ENCODE results near the gene CYTL1. TPM values are rescaled to one million over a fixed set of nuclear protein-coding genes. Genes with fewer than 3 reads are reported as not detected.

CYTL1 gene
- total RNA-seq, 1 donor from 2014 or later, result 154 TPM

DNA sequence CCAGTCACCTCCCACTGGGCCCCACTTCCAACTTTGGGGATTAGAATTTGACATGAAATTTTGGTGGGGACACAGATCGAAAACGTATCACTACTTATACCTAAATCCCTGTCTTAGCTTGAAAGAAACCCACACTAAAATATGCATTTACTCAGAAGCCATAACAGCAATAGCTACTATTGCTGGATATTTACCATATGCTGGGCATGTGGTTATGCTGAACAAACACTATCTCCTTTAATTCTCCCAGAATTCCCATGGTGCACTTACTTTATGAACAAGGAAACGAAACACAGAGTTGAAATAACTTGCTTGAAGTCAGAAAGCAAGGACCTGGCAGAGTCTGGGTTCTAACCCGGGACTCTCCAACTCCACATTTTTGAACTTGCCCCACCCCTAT is 39.3 kb downstream of the CYTL1 start:
- DNase-seq (ENCODE audit: extremely low read depth, low read depth, low spot score), result no peak

DNA sequence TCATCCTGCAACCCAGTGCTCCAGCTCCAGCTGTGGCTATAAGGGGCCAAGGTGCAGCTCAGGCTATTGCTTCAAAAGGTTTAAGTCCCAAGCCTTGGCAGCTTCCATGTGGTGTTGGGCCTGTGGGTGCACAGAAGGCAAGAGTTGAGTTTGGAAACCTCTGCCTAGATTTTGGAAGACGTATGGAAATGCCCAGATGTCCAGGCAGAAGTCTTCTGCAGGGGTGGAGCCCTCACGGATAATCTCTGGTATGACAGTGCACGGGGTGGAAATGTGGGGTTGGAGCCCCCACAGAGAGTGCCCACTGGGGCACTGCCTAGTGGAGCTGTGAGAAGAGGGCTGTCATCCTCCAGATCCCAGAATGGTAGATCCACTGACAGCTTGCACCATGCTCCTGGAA is 44.5 kb downstream of the CYTL1 start:
- no peak for DNase-seq (ENCODE audit: extremely low read depth, low read depth, low spot score)

DNA sequence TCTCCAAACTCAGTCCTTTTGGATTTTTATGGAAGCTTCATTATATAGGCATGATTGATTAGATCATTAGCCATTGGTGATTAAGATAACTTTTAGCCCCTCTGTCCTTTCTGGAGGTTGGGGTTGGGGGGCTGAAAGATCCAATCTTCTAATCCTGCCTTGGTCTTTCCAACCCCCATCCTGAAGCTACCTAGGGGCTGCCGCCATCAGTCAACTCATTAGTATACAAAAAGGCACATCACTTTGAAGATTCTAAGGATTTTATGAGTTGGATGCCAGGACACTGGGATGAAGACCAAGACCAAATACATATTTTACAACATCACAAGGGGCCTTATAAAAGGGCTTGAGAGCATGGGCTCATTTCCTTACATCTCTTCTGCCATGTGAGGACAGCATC is 47.5 kb downstream of the CYTL1 start:
- DNase-seq (ENCODE audit: extremely low read depth, low read depth, low spot score), result no peak

DNA sequence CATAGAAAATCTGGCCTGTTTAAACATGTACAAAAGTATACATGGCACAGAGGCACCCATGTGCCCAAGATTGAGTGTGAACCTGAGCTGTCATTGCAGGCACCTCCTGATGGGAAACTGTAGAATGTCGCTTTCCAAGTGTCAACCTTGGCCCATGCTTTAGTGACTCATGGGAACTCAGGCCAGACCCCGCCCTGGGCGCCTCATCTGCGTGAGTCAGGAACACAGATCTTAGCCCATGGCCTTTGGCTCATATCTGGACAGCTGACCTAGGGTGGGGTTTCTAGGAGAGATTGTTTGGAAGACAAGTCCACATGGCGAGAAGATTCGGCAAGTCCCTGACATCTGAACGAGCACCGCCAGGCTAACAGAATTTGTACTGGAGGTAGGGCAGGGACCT is 50.0 kb downstream of the CYTL1 start:
- no peak for DNase-seq (ENCODE audit: extremely low read depth, low read depth, low spot score)

DNA sequence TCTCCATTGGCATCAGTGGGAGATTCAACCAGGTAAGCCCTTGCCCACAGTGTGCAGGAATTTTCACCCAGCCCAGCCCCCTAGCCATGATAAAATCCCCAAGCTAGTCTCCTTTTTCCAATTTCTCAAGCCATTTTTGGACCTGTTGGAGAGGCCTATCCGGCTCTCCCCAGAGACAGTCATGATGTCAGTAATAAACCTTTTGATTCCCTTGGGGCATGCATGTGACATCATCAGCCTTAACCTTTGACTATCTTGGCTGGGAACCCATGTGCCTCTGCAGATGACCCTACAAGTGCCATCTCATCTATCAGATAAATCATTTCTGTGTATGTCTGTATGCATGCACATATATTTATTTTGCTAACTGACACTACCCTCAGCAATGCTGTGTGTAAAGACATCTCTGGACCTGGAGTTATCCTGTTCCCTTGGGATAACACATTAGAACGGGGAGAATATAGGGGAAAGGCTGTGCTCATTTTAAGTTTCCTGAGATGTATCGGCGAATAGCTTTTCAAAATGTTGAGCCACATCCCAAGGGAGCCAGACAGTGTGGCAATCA is 51.0 kb downstream of the CYTL1 start:
- DNase-seq (ENCODE audit: extremely low read depth, low read depth, low spot score), result no peak

Other genes starting within 250 kb of the CYTL1 start
- 6.6 and 13.0 TPM in 2 replicates for gene MSX1, start 159.8 kb downstream of the CYTL1 start, total RNA-seq
- 25.4 and 29.0 TPM in 2 replicates for gene STK32B, start 32.0 kb upstream of the CYTL1 start, total RNA-seq

Data from glomerular endothelial cell (primary cell).